ENCODE measurements around the gene KTI12.
"Not testable (repeated sequence)": the region's sequence is repeated elsewhere in the genome, so short reads cannot be mapped to it uniquely, and the experiment has no call there.

KTI12 gene

DNA sequence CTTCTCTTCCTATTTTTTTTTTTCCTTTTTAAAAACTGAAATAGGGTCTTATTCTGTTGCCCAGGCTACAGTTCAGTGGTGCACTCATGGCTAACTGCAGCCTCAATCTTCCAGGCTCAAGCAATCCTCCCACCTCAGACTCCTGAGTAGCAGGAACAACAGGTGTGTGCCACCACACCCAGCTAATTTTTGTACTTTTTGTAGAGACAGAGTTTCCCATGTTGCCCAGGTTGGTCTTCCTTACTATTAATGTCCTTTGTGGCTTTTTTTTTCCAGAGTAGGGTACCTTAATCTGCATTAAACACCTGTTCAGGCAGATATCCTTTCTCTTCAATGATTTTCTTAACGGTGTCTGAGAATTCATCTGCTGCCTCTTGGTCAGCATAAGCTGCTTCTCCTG lies 4.3 kb upstream of the KTI12 start:
- no peak for DNase-seq

DNA sequence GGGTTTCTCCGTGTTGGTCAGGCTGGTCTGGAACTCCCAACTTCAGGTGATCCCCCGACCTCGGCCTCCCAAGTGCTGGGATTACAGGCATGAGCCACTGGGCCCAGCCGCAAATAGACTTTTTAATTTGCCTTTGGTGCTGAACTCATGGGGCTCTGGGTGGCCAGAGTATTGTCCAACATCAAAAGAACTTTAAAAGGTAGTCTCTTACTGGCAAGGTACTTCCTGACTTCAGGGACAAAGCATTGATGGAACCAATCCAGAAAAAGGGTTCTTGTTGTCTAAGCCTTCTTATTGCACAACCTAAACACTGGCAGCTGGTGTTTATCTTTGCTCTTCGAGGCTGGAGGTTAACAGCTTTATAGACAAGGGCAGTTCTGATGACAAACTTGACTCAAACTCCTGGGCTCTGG lies 3.8 kb upstream of the KTI12 start:
- no peak for DNase-seq

DNA sequence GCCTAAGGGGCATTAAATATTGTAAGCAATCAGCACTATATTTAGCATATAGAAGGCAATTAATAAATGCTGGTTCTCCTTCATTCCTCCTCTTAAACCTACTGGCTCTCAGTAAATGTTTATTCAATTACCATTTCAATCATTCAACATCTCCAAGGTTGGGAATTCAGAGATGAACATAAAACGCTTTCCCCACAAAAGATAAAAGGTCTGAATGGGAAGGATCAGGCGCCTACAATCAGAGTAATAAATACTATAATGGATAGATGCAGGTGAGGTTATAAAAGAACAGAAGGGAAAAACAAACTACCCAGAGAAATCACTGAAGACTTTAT lies 407 bp upstream of the KTI12 start:
- no peak for DNase-seq

DNA sequence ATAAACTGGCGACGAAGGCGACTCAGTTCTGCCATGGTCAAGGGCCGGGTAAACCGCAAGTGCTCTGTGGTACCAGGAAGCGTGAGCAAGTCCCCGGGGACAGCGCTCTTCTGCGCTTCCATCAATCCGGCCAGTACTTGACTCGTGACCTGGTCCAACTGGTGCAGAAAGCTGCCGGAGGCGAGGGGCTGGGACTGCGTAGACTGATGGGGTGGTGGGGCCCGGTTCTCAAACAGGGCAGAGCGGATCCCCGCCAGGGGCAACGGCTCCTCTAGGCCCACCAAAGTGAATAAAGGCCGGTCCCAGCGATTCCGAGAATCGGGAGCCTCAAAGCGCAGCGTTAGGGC lies 852 bp downstream of the KTI12 start:
- DNase-seq: no peak

DNA sequence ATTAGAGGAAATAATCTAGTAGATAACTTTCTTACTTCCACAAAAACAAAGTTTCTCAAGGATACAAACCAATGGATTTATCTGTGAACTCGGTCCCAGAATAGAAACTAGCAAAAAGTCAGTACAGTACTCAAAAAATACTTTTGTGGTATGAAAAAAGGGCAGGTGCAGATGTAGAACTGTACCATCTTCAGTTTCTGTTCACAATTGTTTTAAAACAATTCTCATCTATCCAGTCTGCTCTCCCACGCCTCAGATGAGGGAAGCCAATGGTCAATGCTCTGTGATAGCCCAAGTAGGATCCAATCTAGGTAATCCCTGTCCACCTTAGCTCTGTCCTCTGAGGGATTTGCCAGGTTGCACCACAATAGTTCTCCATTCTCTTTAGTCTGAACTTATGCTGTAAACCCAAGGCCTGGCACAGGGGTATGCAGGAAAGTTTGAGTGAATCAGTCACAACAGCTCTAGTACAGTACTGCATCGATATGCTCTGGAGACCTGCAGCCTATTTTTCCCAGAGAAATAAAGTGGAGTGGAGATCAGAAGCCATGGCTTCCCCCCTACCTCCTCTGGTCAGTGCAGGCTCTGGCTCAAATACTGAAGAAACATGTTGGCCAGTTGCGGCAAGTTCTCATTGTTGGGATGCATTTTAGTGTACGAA lies 1.4 kb downstream of the KTI12 start:
- DNase-seq: no peak

DNA sequence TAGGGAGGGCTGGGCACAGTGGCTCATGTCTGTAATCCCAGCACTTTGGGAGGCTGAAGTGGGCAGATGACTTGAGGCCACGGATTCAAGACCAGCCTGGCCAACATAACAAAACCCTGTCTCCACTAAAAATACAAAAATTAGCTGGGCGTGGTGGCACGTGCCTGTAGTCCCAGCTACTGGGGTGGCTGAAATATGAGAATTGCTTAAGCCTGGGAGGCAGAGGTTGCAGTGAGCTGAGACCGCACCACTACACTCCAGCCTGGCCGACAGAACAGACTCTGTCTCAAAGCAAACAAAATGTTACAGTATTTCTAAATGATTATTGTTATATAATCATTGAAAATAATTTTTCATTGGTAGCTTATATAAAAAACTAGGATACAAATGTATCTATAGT lies 4.8 kb downstream of the KTI12 start:
- DNase-seq: not testable (repeated sequence)

DNA sequence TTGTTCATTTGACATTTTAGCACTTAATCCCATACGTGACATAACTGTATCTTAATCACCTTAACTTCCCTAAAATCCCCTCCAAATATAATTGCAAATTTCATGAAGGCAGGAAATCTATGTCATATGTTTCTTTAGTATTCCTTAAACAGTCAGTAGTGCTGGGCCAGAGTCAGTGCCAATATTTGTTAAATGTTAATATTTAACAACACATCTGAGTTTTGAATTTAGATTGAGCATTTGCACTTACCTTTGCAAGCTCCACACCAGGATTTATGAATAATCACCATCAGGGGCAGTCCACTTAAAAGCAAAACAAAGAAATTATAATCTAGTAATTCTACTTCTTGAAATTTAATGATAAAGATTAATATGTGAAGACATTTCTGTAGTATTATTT lies 5.3 kb downstream of the KTI12 start:
- DNase-seq: no peak

DNA sequence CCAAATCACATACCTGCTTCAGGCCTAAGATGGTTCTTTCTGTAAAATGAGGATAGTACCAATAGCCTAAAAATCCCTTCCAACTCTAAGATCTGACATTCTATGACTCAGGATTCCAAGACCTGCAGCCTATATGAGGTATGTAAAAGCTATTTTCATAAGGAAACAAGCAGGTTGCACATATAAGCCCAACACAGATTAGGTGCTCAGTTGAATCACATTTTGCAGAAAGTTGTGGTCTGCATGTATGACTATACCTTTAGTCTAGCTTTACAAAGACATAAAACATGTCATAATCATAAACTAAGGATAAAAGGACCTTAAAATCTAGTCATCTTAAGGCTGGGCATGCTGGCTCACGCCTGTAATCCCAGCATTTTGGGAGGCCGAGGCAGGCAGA lies 7.3 kb downstream of the KTI12 start:
- DNase-seq: no peak

DNA sequence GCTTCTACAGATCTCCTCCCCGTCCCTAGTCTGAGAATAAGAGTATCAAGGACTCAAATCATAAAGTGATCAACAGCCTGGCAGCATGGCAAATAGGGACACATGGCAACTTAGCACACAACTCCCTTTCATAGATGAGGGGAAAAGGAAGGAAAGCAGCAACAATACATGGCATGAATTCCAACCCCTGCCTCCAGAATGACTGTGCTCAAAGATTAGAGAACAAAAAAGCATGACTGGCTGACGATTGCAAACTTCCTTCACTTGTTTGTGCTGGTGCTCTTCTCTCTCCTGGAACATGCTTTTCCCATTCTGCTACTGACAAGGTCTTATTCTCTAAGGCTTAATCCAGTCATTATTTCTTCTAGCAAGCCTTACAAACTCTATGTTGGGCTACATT lies 11.5 kb downstream of the KTI12 start:
- DNase-seq: no peak

DNA sequence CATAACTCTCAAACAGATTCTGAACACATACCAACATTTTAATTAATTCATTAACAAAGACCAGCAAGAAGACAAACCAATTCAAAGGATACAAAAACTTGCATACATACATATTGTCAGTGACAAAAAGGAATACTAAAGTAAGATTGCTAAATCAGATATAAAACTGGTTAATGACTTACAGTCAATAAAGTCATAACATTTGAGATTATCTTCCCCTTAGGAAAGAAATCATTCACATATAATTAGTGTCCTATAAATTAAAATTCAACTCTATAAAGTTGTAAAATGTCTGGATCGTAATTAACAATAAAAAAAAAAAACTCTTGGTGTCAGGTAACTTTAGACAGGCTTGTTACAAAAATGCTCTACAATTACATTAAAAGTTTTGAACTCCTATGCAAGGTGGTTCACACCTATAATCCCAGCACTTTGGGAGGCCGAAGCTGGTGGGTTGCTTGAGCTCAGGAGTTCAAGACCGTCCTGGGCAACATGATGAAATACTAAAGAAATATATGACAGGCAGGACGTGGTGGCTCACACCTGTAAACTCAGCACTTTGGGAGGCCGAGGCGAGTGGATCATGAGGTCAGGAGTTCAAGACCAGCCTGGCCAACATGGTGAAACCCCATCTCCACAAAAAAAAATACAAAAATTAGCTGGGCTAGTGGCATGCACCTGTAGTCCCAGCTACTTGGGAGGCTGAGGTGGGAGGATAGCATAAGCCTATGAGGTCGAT lies 25.4 kb downstream of the KTI12 start:
- no peak for DNase-seq

DNA sequence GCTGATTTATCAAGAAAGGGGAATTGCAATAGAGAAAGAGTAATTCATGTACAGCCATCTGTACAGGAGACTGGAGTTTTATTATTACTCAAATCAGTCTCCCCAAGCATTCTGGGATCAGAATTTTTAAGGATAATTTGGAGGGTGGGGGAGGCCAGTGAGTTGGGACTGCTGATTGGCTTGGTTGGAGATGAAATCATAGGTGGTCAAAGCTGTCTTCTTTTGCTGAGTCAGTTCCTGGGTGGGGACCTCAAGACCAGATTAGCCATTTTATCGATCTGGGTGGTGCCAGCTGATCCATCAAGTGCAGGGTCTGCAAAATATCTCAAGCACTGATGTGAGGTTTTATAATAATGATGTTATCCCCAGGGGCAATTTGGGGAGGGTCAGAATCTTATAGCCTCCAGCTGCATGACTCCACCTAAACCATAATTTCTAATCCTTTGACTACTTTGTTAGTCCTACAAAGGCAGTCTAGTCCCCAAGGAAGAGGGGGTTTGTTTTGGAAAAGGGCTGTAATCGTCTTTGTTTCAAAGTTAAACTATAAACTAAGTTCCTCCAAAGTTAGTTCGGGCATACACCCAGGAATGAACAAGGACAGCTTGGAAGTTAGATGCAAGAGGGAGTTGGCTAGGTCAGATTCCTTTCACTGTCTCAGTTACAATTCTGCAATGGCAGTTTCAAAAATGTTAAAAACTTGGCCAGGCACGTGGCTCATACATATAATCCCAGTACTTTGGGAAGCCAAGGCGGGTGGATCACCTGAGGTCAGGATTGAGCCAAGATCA lies 26.2 kb downstream of the KTI12 start:
- no peak for DNase-seq

DNA sequence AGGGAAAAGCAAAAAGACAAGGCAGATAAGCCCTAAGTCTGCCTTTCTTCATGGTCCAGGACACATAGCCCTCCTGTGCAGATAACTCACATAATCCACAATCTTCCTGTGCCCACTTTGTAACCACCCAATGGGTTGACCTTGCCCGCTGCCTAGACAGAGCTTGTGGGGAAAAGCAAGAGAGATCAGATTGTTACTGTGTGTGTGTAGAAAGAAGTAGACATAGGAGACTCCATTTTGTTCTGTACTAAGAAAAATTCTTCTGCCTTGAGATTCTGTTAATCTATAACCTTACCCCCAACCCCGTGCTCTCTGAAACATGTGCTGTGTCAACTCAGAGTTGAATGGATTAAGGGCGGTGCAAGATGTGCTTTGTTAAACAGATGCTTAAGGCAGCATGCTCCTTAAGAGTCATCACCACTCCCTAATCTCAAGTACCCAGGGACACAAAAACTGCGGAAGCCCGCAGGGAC lies 27.5 kb downstream of the KTI12 start:
- not testable (repeated sequence) for DNase-seq

DNA sequence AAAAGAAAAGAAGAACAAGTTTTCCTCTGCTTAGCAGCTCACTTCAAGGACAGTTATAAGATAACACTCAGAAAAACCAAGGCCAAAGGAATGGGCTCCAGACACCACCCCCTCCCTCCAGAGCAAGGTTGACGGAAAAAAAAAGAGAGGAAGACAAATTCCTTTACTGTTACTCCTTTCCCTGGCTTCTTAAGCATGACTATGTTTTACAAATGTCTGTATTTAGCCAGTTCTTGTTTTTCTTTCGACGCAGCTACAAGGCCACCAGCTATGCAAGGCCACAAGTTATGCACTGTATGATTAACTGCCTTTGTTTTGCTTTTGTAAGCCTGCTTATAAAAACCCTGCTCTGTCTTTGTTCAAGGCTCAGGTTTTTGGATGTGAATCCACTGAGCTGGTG lies 28.1 kb downstream of the KTI12 start:
- not testable (repeated sequence) for DNase-seq

DNA sequence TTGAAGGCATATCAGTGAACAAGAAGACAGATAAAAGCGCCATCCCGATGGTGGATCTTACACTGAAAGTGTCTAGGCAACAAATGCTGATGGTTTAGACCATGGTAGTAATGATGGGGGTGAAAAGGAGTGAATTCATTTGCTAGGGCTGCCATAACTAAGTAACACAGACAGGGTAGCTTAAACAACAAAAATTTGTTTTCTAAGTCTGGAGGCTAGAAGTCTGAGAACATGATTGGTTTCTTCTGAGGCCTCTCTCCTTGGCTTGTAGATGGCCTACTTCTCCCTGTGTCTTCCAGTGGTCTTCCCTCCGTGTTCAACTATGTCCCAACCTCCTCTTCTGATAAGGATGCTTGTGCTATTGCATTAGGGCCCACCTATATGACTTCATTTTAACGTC lies 29.7 kb downstream of the KTI12 start:
- no peak for DNase-seq

DNA sequence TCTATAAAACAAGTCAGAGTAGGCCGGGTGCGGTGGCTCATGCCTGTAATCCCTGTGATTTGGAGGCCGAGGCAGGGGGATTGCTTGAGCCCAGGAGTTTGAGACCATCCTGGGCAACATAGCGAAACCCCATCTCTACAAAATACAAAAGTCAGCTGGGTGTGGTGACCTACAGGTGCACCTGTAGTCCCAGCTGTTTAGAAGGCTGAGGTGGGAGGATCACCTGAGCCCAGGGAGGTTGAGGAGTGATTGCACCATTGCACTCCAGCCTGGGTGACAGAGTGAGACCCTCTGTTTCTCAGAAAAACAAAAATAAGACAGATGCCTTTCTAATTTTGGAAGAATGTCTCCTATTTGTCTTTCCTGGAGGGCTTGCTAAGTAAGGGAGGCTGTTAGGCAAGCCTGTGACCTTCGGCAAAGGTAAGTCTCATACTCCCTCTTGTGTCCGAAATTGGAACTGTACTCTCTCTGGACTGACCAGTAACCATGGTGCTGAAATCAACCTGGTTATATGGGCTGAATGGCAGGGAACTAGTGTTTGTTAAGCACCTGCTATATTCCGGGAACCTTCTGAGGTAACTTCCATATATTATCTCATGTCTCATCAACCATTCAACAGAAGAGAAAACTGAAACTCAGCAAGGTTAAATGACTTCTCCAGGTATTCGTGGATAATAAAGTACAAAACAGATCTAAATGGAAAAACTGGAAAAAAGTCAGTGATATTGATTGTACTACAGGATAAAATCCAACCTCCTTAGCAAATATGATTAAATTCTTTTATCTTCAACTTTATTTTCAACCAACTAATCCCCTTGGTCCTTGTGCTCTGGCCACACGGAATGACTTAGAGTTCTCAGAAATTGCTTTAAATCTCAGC lies 31.3 kb downstream of the KTI12 start:
- DNase-seq: peak; percentile 83

DNA sequence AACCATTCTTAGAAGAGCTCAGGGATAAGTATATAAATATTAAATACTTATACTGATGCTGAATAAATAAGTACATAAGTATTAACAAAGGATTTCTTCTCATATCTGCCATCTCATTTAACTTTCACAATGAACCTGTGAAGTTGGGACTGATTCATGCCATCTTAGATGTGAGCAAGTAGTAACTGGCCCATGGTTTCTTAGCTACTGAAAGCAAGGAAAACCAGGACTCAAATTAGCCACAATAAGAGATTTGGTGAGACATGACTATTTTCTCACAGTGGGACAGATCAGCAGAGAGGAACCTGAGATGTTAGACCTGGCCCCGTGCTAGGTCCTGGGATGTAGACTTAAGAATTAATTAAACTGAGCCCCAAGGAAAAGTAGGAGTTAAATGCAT lies 34.9 kb downstream of the KTI12 start:
- no peak for DNase-seq

DNA sequence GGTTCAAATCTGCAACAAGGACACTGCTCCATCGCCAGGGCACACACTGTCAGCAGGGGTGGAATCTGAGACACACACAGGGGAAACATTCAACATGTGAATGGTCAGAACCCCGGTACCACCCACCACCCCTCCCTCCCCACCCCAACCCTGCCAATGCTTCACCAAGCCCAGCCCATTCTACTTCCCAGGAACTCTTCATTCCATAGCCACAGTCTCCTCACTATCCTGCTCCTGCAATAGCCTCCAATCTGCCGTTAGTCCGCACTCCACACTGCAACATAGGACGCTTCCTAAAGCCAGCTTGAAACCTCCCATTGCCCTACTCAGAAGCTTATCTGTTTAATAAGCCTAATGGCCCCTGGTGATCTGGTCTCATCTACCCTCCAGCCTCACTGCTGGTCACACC lies 35.6 kb downstream of the KTI12 start:
- DNase-seq: no peak

DNA sequence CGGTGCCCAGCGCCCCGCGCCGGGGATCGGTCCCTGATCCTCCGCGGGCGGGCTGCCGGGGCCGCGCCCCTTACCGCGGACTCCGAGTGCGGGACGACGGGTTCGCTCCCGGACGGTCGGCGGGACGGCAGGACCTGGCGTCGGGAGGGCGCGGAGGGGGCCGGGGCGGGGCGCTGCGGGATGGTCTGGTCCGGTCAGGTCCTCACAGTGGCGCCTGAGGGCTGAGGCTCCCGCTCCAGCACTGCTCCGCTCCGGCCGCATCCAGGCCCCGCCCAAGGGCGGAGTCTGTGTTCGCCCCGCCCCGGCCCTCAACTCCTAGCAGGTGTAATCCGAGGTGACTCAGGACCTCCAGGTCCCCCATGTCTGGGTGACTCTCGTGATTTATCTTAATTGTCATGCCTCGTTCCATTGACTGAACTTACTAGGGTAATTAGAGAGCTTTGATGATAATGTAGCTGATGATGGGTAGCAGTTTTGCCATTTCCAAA lies 43.1 kb downstream of the KTI12 start, which contains the start of gene RAB3B:
Gene RAB3B, minus strand, starts transcription at position 223 of the 488 bp plus-strand sequence. CDS start 13,583 bp downstream, outside the sequence.
- peak; percentile 83 for DNase-seq

DNA sequence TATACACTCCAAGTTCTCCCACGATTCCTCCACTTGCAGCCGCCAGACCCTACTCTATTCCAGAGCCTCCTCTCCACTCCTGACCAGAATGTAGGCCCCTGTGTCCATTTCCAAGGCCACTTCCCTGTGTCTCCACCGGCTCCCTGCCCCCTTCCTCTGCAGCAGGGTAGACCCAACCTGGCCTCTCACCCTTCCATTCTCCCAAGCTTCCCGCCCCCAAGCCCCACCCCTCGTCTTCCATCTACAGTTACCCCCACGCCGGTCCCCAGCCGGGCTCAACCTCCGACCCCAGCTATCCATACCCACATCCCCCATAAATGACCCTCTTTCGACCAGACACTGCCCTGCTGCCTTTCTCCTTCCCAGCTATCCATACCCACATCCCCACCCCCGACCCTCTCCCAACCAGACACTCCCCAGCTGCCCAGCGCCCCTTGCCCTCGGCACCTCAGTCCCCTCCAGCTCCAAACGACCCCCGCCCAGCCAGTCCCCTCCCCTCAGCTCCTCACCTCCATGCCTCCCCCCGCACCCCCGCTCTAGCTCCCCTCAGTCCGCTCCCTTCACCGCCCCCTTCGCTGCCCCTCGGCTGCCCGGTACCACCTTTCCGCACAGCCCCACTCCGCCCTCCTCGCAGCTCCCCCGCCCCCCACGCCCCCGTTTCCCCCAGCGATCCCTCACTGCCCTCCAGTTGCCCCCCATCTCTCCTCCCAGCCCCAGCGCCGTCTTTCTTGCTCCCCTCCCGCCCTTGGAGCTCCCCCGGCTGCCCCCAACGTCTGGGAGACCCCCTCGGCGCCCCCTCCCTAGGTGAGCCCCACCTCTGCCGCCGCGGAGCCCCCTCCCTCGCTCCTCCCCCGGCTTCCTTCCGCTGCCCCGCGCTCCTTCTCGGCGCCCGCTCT lies 43.8 kb downstream of the KTI12 start:
- no peak for DNase-seq

DNA sequence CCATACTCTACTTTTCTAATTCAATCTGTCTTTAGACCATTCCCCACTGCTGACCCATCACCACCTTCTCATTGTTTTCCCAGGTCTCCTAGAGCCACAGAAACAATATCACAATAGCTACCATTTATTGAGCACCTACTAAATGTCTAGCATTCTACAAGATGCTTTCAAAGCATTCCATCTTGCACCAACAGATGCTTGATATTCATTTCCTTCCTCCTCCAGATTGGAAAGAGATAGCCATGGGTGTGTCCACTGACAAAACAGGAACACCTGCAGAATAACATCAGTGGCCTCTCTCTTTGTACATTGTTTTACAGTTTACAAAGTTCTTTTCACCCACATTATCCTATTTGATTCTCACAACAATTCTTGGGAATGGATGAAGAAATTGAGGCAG lies 45.4 kb downstream of the KTI12 start:
- no peak for DNase-seq

DNA sequence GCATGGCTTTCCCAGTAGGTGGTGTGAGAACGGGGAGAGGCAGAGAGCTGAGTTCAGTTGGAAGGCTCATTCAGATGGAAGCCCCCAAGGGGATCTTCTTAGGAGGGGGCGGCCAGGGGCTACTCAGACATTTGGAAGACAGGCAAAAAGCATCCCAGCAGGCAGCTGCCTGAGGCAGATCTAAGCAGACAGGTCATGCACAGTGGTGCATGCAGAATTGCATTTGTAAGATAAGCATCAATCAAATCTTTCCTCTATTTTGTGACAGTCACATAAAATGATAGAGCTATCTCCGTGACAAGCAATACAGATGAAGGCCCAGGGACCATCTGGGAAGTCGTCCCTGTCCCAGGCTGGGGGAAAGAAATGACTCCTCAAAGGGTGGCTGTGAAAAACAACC lies 46.9 kb downstream of the KTI12 start:
- DNase-seq: no peak

DNA sequence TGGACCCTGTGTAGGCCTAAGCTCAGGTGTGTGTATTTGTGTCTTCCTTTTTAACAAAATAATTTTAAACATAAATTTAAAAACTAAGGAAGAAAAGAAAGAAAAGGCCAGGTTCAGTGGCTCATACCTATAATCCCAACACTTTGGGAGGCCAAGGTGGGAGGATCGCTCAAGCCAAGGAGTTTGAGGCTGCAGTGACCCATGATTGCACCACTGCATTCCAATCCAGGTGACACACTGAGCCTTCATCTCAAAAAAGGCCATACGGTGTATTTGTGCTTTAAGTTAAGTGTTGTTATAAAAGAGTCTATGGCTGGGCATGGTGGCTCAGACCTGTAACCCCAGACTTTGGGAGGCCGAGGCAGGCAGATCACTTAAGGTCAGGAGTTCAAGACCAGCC lies 51.4 kb downstream of the KTI12 start:
- DNase-seq: no peak
